Activated T-helper 1 cell treated with Interleukin-2 at 50 U/mL for 16 hours (primary cell): ENCODE data around the gene TMEM33.

Experiments used
- DNase-seq: peaks from one replicate; pipeline ENCODE4 v3.0.0-alpha.2; 2020; ENCODE audit warnings: low read depth

TMEM33 gene

GRCh38 chr4:41999321-41999720, 64.1 kb downstream of the TMEM33 start:
- no peak for DNase-seq

- DNase-seq, result no peak
Measured at GRCh38 chr4:42008011-42008786, 73.0 kb downstream of the TMEM33 start.
